OCI-LY7 (cell line): Measurements from ENCODE around the gene GPS2. TPM values are rescaled to one million over a fixed set of nuclear protein-coding genes. Genes with fewer than 3 reads are reported as not detected.
A peak's percentile ranks its signal among the peaks of the same experiment; 100 is the strongest.

Experiments
- Bru-seq: library from RNA; stranded (reverse); fragments of 400-500 nt; gene quantifications from one replicate; lab custom pipeline; 2021; lab: Mats Ljungman, UMichigan
- BruChase-seq, 2 experiments: library from RNA; stranded (reverse); fragments of 400-500 nt; gene quantifications; one replicate each; lab custom pipeline; 2021; lab: Mats Ljungman, UMichigan
- BruUV-seq: library from RNA; stranded (reverse); fragments of 400-500 nt; replicated peaks from 2 replicates; lab custom pipeline; 2021; lab: Mats Ljungman, UMichigan
- CTCF ChIA-PET: fragments of 300-600 bp; sonication (Branson Sonifier 250); formaldehyde crosslinking; loops from one replicate; lab custom pipeline; 2022; ENCODE audit warnings: antibody characterized with exemption; ENCODE audit not compliant: unreplicated experiment; lab: Charles Lee
- POLR2A ChIA-PET: fragments of 300-600 bp; sonication (Branson Sonifier 250); formaldehyde crosslinking; loops from one replicate; lab custom pipeline; 2022; ENCODE audit warnings: antibody characterized with exemption; lab: Charles Lee
- DNase-seq: peaks from one replicate; pipeline ENCODE4 v3.0.0-alpha.2; 2015; ENCODE audit warnings: low spot score
- H2AFZ ChIP-seq: fragments of 200-600 bp; sonication (generic), shearing (Covaris generic); 2 replicates; pipeline ENCODE4 v1.6.1; 2014; ENCODE audit warnings: mild to moderate bottlenecking, antibody characterized with exemption, low read length, moderate library complexity
- H3K27ac ChIP-seq: fragments of 200-600 bp; sonication (generic); 2 replicates; pipeline ENCODE4 v1.5.1; 2014; ENCODE audit warnings: mixed run types, low read depth, mild to moderate bottlenecking, moderate library complexity, low read length, inconsistent platforms; ENCODE audit not compliant: poor library complexity, severe bottlenecking
- H3K36me3 ChIP-seq: fragments of 200-600 bp; sonication (generic); 2 replicates; pipeline ENCODE4 v1.6.1; 2014; ENCODE audit warnings: mild to moderate bottlenecking, antibody characterized with exemption, low read length, moderate library complexity, mixed read lengths; ENCODE audit not compliant: insufficient read depth
- H3K4me1 ChIP-seq: fragments of 200-600 bp; sonication (generic); 2 replicates; pipeline ENCODE4 v1.5.1; 2014; ENCODE audit warnings: mild to moderate bottlenecking, low read length; ENCODE audit not compliant: insufficient read depth, poor library complexity, severe bottlenecking
- H3K4me2 ChIP-seq: fragments of 200-600 bp; sonication (generic); 2 replicates; pipeline ENCODE4 v1.6.1; 2014; ENCODE audit warnings: mild to moderate bottlenecking, low read length
- H3K4me3 ChIP-seq: fragments of 200-600 bp; sonication (generic); 2 replicates; pipeline ENCODE4 v1.5.1; 2014; ENCODE audit warnings: mild to moderate bottlenecking, low read depth, low read length; ENCODE audit not compliant: poor library complexity, severe bottlenecking
- H3K79me2 ChIP-seq: fragments of 200-600 bp; sonication (generic); 2 replicates; pipeline ENCODE4 v1.6.1; 2016; ENCODE audit warnings: low read depth, mild to moderate bottlenecking, low read length, moderate library complexity, mixed read lengths; ENCODE audit not compliant: insufficient read depth
- H3K9me2 ChIP-seq: fragments of 200-600 bp; sonication (generic); 2 replicates; pipeline ENCODE4 v1.6.1; 2016; ENCODE audit warnings: mild to moderate bottlenecking, low read length, mixed read lengths; ENCODE audit not compliant: insufficient read depth
- H3K9me3 ChIP-seq: fragments of 200-600 bp; sonication (generic); 2 replicates; pipeline ENCODE4 v1.6.1; 2014; ENCODE audit warnings: mild to moderate bottlenecking, mixed run types, low read length, mixed read lengths
- H4K20me1 ChIP-seq: fragments of 200-600 bp; sonication (generic); 2 replicates; pipeline ENCODE4 v1.6.1; 2014; ENCODE audit warnings: mild to moderate bottlenecking, antibody characterized with exemption, low read length, moderate library complexity, mixed read lengths; ENCODE audit not compliant: insufficient read depth
- CTCF ChIP-seq: fragments of 200-600 bp; sonication (generic); conservative IDR thresholded peaks from 2 replicates; pipeline ENCODE4 v1.5.1; 2014; ENCODE audit warnings: mild to moderate bottlenecking, antibody characterized with exemption, low read length, moderate library complexity, mixed read lengths
- EZH2phosphoT487 ChIP-seq: fragments of 200-600 bp; sonication (generic); IDR thresholded peaks from 2 replicates; pipeline ENCODE4 v1.6.1; 2018; ENCODE audit warnings: low read depth, borderline replicate concordance, mild to moderate bottlenecking, mixed run types, antibody characterized with exemption, low read length, moderate library complexity, mixed read lengths
- intact Hi-C: fragments of 100-400 bp; cut with micrococcal nuclease; formaldehyde crosslinking; loops from one replicate; pipeline ENCODE4 v1.10.0; 2022; ENCODE audit not compliant: unreplicated experiment
- long read RNA-seq: library from polyadenylated mRNA; stranded (forward); transcript quantifications from one replicate; pipeline ENCODE4 v2.0.0, GENCODE V29; 2022
- total RNA-seq, 2 experiments: library from RNA; depleted of rRNA in 1 of 2; stranded (reverse); fragments of >200 nt in 1 of 2; shearing (Covaris generic) in 1 of 2; gene quantifications; 2 replicates each; pipeline ENCODE4 v1.2.3, GENCODE V29; 2014 to 2022

The GPS2 gene
- 70.4 and 70.5 TPM in 2 replicates for total RNA-seq (2014; rRNA removed; shearing (Covaris generic))
- total RNA-seq (2022): 75.0 and 80.8 TPM in 2 replicates
- percentile 78 among the genes with signal in this experiment for Bru-seq, nascent RNA
- BruChase-seq, experiment 1, labeled RNA remaining after a 6-hour chase: percentile 83 among the genes with signal in this experiment
- percentile 79 among the genes with signal in this experiment for BruChase-seq, experiment 2, labeled RNA remaining after a 2-hour chase
- long read RNA-seq, transcript GPS2-202 (10 exons, 1,371 nt): minor isoform, 49 of 390 reads
- long read RNA-seq, transcript GPS2-201 (11 exons, 1,379 nt): major isoform, 63 of 390 reads
- long read RNA-seq, partial matches to known transcripts: 13 of 390 reads
- long read RNA-seq, other reads (novel, unspliced or antisense): 258 of 390 reads

DNA sequence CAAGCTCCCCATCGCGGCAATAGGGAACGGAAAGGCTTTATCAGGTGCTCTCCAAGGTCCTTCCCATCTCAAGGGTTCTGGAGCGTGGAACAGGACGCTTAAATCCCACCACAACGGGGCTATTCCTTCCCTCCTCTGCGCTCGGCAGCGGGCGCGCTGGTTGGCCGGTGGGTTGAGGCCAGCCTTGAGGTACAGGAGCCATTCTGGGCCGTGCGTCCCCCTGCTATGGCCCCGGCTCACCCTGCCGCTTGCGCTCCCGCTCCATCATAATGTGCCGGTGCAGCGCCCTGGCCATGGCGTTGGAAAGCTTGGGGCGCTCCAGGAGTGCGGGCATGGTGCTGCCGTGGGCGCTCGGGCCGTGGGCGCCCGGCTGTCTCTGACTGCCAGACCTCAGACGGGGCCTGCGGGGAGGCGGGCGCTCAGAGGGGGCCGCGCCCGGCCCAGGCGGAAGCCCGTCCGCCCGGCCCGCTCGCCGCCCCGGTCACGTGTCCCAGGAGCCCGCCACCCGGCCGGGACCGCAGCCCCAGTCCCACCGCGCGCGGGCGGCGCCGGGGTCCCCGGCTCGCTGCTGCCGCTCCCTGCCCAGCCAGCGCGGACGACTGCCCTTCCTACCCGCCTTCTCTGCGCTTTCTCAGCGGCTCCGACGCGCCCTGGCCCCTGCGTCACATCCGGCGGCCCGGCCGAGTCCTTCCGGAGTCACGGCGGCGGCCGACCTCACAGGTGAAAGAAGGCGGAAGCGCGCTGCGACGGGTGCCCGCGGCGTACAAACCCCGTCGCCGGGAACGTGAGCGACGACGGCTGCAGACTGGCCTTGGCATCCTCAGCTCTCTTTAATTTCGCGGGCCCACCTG lies at the start of gene GPS2:
GPS2 (minus strand) TSS at position 642 of the 851 bp plus-strand sequence; CDS start at position 334, 308 bp downstream.
- H3K79me2 ChIP-seq: peaks cover 27% of the 10 kb centered on the region
- TF ChIP-seq CTCF (no peak), EZH2phosphoT487 (no peak)
- H2AFZ ChIP-seq: no peak within 1 kb of the TSS; the same call in 1 of the 2 replicates
- BruUV-seq: no TSS peak
- no peaks in the 10 kb centered on the region for H3K9me2 ChIP-seq
- intact Hi-C loops: loop anchor here (5.0 kb wide), 1 partner anchor 37 kb away; the partner anchor contains the start of gene KCTD11
- peak within 1 kb of the TSS; percentile 95 for H3K4me3 ChIP-seq
- peaks cover 15% of the 10 kb centered on the region for H4K20me1 ChIP-seq
- H3K4me2 ChIP-seq: peak within 1 kb of the TSS; percentile 96
- H3K9me3 ChIP-seq: no peaks in the 10 kb centered on the region
- CTCF ChIA-PET: no interaction called here
- H3K36me3 ChIP-seq: peaks cover 82% of the 10 kb centered on the region
- peak within 1 kb of the TSS; percentile 79 for H3K27ac ChIP-seq
- H3K4me1 ChIP-seq: peaks cover 47% of the 10 kb centered on the region
- peak; percentile 91 for DNase-seq
- POLR2A ChIA-PET: interaction anchor here (0.8 to 2.6 kb wide), 4 partner anchors 15 to 89 kb away, joined by 4 to 12 read pairs (median 8); partner anchors contain the start of genes ACAP1, NEURL4 and TMEM256

DNA sequence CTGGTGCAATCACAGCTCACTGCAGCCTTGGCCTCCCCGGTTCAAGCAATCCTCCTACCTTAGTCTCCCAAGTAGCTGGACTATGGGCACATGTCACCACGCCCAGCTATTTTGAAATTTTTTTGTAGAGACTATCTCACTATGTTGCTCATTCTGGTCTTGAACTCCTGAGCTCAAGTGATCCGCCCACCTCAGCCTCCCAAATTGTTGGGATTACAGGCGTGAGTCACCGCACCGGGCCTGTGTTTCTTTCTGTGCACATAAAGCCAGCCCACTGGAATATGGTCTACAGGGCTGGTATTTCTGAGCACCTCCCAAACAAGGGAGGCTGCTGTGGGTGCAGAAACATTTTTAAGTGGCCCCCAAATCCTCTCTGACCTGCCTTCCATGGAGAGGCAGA lies 48.2 kb upstream of the GPS2 start:
- Histone ChIP-seq H3K9me2 (no peaks in the 10 kb centered on the region), H3K27ac (no peak overlapping the region), H4K20me1 (no peaks in the 10 kb centered on the region), H3K4me3 (no peak overlapping the region), H3K9me3 (no peaks in the 10 kb centered on the region), H3K4me1 (no peaks in the 10 kb centered on the region), H2AFZ (no peak overlapping the region), H3K36me3 (no peaks in the 10 kb centered on the region), H3K79me2 (no peaks in the 10 kb centered on the region), H3K4me2 (no peak overlapping the region)
- ChIA-PET POLR2A (interaction anchor here (0.7 kb wide), 1 partner anchor 30 kb away, joined by 3 read pairs; no protein-coding TSS in a partner anchor), CTCF (no interaction called here)
- BruUV-seq: no TSS peak
- intact Hi-C loops: no loop called here
- TF ChIP-seq CTCF (no peak), EZH2phosphoT487 (no peak)
- no peak for DNase-seq
